ENCODE measurements around the gene SCD5. TPM values are rescaled to one million over a fixed set of nuclear protein-coding genes. Genes with fewer than 3 reads are reported as not detected.
A peak's percentile ranks its signal among the peaks of the same experiment; 100 is the strongest.

The SCD5 gene
- total RNA-seq, 1 donor from 2014 or later, result 14.6 TPM

DNA sequence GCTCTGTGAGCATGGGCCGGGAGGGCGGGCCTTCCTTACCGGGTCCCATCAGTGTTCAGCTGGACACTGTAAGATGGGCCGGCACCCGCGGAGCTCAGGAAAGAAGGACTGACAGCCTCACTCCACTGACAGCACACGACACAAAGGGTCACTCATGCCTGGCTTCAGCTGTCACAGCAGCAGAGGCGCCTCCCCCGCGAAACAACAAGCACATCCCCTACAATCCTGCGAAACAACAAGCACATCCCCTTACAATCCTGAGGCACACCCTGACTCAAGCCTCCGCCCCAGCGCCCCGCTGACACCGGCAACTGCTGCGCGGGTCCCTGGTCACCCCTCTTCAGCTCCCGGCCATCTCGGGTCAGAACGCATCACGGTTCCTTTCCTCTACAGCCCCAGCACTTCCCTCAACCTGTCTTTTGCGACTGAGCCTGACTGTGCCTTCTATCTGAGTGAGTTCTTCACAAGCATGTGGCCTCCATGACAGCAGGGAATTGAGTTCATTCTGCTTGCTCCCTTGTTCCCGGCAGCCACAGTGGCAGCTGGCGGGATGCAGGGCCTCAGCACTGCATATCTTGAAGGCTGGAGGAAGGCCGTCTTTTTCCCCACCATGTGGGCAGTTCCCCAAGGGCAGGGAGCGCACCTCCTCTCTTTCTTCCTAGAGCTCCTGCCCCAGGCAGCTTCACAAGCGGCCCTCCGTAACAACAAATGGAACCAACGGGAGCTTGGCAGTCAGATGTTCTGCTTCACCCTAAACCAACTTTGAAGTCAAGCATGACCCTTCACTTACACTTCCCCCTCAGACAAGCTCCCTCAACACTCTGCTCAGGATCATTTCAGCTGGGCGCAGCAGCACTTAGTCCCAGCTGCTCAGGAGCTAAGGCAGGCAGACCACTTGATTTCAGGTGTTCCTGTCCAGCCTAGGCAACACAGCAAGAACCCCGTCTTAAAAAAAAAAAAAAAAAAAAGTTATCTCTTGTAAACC lies 39.6 kb downstream of the SCD5 start:
- peak overlapping the region; percentile 38 for H3K27ac Mint-ChIP-seq
- no peak overlapping the region for H3K4me3 Mint-ChIP-seq (ENCODE audit: low read depth)
- TF ChIP-seq, protein P1, sequence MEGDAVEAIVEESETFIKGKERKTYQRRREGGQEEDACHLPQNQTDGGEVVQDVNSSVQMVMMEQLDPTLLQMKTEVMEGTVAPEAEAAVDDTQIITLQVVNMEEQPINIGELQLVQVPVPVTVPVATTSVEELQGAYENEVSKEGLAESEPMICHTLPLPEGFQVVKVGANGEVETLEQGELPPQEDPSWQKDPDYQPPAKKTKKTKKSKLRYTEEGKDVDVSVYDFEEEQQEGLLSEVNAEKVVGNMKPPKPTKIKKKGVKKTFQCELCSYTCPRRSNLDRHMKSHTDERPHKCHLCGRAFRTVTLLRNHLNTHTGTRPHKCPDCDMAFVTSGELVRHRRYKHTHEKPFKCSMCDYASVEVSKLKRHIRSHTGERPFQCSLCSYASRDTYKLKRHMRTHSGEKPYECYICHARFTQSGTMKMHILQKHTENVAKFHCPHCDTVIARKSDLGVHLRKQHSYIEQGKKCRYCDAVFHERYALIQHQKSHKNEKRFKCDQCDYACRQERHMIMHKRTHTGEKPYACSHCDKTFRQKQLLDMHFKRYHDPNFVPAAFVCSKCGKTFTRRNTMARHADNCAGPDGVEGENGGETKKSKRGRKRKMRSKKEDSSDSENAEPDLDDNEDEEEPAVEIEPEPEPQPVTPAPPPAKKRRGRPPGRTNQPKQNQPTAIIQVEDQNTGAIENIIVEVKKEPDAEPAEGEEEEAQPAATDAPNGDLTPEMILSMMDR (IDR thresholded peaks at IDR 0.05; ENCODE audit: unreplicated experiment), result no peak
- no peaks in the 10 kb centered on the region for H3K9me3 Mint-ChIP-seq (ENCODE audit: low read depth)
- H3K36me3 Mint-ChIP-seq (ENCODE audit: insufficient read depth), result no peaks in the 10 kb centered on the region
- no peak for DNase-seq (ENCODE audit: low spot score, unreplicated experiment)
- peaks cover under 1% of the 10 kb centered on the region for H3K4me1 Mint-ChIP-seq (ENCODE audit: low read depth)
- peaks cover 18% of the 10 kb centered on the region for H3K27me3 Mint-ChIP-seq

DNA sequence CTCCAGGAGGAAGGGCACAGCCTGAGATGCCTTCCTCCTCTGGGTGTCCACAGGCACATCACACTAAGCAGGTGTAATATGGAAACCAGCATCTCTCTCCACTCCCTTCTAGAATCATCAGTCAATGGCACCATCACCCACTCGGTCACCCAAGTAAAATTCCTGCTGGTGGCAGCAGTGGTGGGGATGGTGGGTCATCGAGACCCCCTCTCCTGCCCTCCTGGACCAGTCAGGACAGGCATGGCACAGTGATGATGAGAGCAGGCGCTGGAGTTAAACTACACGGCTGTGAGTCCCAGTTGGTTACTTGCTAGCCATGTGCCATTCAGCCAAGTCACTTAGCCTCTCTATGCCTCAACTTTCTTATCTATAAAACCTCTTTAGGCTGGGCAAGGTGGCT lies 42.5 kb downstream of the SCD5 start:
- no peak for DNase-seq (ENCODE audit: low spot score, unreplicated experiment)
- no peak overlapping the region for H3K27ac Mint-ChIP-seq
- H3K36me3 Mint-ChIP-seq (ENCODE audit: insufficient read depth), result no peaks in the 10 kb centered on the region

DNA sequence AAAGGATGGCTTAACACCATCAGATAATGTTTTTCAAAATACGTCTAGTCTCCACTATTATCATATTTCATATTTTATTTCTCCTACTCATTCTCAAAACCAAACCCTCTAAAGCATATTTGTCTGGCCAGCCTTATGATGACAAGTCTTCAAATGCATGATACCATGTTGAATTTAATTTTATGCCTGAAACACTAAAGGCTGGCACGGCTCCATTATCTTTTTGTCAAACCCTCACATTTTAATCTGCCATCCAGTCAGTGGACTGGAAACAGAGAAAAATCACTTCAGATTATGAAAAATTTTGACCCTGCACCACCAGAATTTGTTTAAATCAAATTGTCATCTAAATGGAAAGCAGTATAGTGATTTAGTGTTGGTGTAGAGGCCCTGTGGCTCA lies 42.9 kb downstream of the SCD5 start:
- H3K36me3 Mint-ChIP-seq (ENCODE audit: insufficient read depth), result no peaks in the 10 kb centered on the region
- TF ChIP-seq, protein P1 (IDR thresholded peaks at IDR 0.05; ENCODE audit: unreplicated experiment), result no peak
- H3K9me3 Mint-ChIP-seq (ENCODE audit: low read depth), result no peaks in the 10 kb centered on the region
- H3K27ac Mint-ChIP-seq, result no peak overlapping the region
- DNase-seq (ENCODE audit: low spot score, unreplicated experiment), result no peak
- no peak overlapping the region for H3K4me3 Mint-ChIP-seq (ENCODE audit: low read depth)
- H3K4me1 Mint-ChIP-seq (ENCODE audit: low read depth), result peaks cover 5% of the 10 kb centered on the region
- H3K27me3 Mint-ChIP-seq, result peaks cover 20% of the 10 kb centered on the region

More for the DNA sequence above, 42.5 kb downstream of the SCD5 start:
- Mint-ChIP-seq H3K4me1 (ENCODE audit: low read depth) (peaks cover 5% of the 10 kb centered on the region), H3K9me3 (ENCODE audit: low read depth) (no peaks in the 10 kb centered on the region), H3K4me3 (ENCODE audit: low read depth) (no peak overlapping the region), H3K27me3 (peaks cover 20% of the 10 kb centered on the region)
- TF ChIP-seq, protein P1 (IDR thresholded peaks at IDR 0.05; ENCODE audit: unreplicated experiment), result no peak

DNA sequence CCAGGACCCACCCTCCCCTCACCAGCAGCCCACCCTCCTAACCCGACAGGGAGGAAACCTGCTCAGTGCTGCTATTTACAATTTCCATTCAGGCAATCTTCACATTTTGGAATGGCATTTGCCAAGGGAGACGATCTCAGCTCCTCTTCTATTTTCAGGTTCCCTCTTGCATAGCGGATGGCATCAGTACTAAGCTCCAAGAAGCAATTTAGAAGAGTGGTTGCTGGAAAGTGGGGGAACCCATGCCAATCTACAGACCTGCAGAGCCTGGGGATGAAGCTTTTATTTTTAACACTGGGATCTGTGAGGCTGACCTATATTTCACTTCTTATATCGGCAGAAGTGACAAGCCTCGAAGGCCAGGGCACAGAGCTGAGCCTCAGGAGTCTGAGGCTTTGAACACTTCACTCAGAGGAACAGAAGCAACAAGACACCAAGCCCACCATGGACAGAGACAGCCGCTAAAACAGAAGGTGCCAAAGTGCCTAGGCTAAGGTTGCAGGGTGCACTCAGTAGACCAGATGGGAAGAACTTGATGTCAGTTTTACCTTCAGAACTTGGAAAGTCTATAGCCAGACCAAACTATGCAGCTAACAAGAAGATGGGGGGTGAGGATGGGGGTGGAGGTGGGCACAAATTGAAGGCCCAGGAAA lies 44.0 kb downstream of the SCD5 start:
- DNase-seq (ENCODE audit: low spot score, unreplicated experiment), result no peak
- H3K4me3 Mint-ChIP-seq (ENCODE audit: low read depth), result no peak overlapping the region
- no peaks in the 10 kb centered on the region for H3K36me3 Mint-ChIP-seq (ENCODE audit: insufficient read depth)
- H3K9me3 Mint-ChIP-seq (ENCODE audit: low read depth), result no peaks in the 10 kb centered on the region
- TF ChIP-seq, protein P1 (IDR thresholded peaks at IDR 0.05; ENCODE audit: unreplicated experiment), result no peak
- peaks cover 5% of the 10 kb centered on the region for H3K4me1 Mint-ChIP-seq (ENCODE audit: low read depth)
- H3K27me3 Mint-ChIP-seq, result peaks cover 11% of the 10 kb centered on the region
- no peak overlapping the region for H3K27ac Mint-ChIP-seq

DNA sequence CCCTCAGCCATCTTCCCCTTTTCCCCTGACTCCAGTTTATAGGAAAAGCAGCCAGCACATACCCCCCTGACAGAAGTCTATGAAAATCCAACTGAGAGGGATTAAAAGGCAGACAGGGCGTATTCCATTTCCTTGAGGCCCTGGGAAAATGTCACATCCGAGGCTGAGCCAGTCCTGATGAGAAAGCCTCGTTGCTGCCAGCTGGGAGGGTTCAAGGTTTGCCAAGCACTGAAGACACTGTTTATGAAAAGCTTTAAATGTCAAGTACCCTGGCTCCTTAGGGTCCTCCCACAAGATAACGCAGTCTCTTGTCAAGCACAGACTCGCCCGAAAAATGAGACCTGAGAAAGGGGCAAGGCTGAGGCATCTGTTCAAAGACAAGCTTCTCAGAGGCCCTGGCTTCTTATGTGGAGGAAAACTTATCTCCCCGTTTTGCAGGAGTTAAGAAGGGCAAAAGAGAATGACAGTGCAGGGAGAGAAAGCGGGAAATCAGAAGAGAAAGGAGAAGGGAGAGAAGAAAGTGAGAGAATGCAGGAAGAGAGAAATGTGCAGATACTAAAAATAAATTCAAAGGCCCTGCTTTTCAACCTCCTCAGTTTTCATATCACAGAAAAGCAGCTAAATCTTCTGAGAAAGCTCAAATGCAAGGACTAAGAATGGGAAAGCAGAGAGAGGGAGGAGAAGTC lies 44.7 kb downstream of the SCD5 start:
- TF ChIP-seq, protein P1 (IDR thresholded peaks at IDR 0.05; ENCODE audit: unreplicated experiment), result no peak
- Mint-ChIP-seq H3K4me1 (ENCODE audit: low read depth) (peaks cover 7% of the 10 kb centered on the region), H3K27me3 (peaks cover 4% of the 10 kb centered on the region), H3K9me3 (ENCODE audit: low read depth) (no peaks in the 10 kb centered on the region), H3K36me3 (ENCODE audit: insufficient read depth) (no peaks in the 10 kb centered on the region), H3K27ac (no peak overlapping the region), H3K4me3 (ENCODE audit: low read depth) (no peak overlapping the region)
- no peak for DNase-seq (ENCODE audit: low spot score, unreplicated experiment)
